Measurements from ENCODE around the gene BCL11A. TPM values are rescaled to one million over a fixed set of nuclear protein-coding genes. Genes with fewer than 3 reads are reported as not detected.
"Not testable (repeated sequence)": the region's sequence is repeated elsewhere in the genome, so short reads cannot be mapped to it uniquely, and the experiment has no call there.

BCL11A gene
- polyA plus RNA-seq, 1 donor (not counting 4 experiments of a cell fraction or from before 2014, with no cell fraction given), result 5.0 TPM

DNA sequence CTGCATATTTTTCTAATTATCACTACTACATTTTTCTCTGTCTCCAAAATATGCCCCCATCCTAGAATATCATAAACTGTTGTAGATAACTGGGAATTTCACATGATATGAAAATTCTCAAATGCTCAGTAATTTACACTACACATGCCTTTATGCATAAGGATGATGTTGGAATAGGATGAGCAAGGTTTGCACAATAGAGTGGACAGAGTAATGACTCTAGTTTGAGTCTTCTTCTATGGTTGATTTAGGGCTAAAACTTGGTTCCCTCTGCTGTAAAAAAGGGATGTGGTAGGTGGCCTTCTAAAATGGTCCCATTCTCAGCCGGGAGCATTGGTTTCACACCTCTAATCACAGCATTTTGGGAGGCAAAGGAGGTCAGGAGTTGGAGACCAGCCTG lies 129.9 kb downstream of the BCL11A start:
- Histone ChIP-seq H3K9me3 (ENCODE audit: control insufficient read depth, low read depth, low read length) (no peaks in the 10 kb centered on the region), H3K36me3 (ENCODE audit: control insufficient read depth in 2 of 2, extremely low read depth in 1 of 2, insufficient read depth in 2 of 2, low read length in 2 of 2) (no peaks in the 10 kb centered on the region), H3K79me2 (ENCODE audit: control insufficient read depth, insufficient read depth, low read length) (no peaks in the 10 kb centered on the region), H4K20me1 (ENCODE audit: control insufficient read depth, extremely low read depth, insufficient read depth, low read length) (no peaks in the 10 kb centered on the region), H3K27ac (ENCODE audit: control insufficient read depth, insufficient read depth, low read length) (no peak overlapping the region), H3K4me1 (ENCODE audit: control insufficient read depth, extremely low read depth, insufficient read depth, low read length) (no peaks in the 10 kb centered on the region), H3K4me2 (ENCODE audit: control insufficient read depth, extremely low read depth, insufficient read depth, low read depth, low read length) (no peak overlapping the region), H3K27me3 (ENCODE audit: control insufficient read depth, extremely low read depth, insufficient read depth, low read length) (no peaks in the 10 kb centered on the region), H2AFZ (ENCODE audit: control insufficient read depth, low read length) (no peak overlapping the region), H3K9me1 (ENCODE audit: control insufficient read depth, extremely low read depth, insufficient read depth, low read length) (no peaks in the 10 kb centered on the region), H3K9ac (ENCODE audit: control insufficient read depth, extremely low read depth, insufficient read depth, low read length) (no peak overlapping the region), H3K4me3 (ENCODE audit: control insufficient read depth in 2 of 3, extremely low read depth in 1 of 3, insufficient read depth in 2 of 3, low read depth in 1 of 3, low read length in 3 of 3) (no peak overlapping the region)
- FAIRE-seq (no peak), DNase-seq (ENCODE audit: low read depth, low spot score) (no peak)
- dilution Hi-C loops (cut with MboI; ENCODE audit: extremely low pct_ligation_motif_present, low sequenced_read_pairs), result no loop called here
- TF ChIP-seq CTCF (optimal IDR thresholded peaks at IDR 0.05 in 1 of 3, IDR thresholded peaks at IDR 0.05 in 1 of 3, conservative IDR thresholded peaks at IDR 0.05 in 1 of 3; ENCODE audit: extremely low read depth in 1 of 3, insufficient read depth in 2 of 3, low read length in 3 of 3) (no peak), EZH2 (IDR thresholded peaks at IDR 0.05; ENCODE audit: low read length) (no peak)

GRCh38 chr2:60422826-60423483 lies 130.5 kb downstream of the BCL11A start:
- Histone ChIP-seq H3K9me1 (ENCODE audit: control insufficient read depth, extremely low read depth, insufficient read depth, low read length) (no peaks in the 10 kb centered on the region), H3K4me2 (ENCODE audit: control insufficient read depth, extremely low read depth, insufficient read depth, low read depth, low read length) (no peak overlapping the region), H4K20me1 (ENCODE audit: control insufficient read depth, extremely low read depth, insufficient read depth, low read length) (no peaks in the 10 kb centered on the region), H2AFZ (ENCODE audit: control insufficient read depth, low read length) (no peak overlapping the region), H3K27me3 (ENCODE audit: control insufficient read depth, extremely low read depth, insufficient read depth, low read length) (no peaks in the 10 kb centered on the region), H3K9ac (ENCODE audit: control insufficient read depth, extremely low read depth, insufficient read depth, low read length) (no peak overlapping the region), H3K9me3 (ENCODE audit: control insufficient read depth, low read depth, low read length) (no peaks in the 10 kb centered on the region), H3K4me3 (ENCODE audit: control insufficient read depth in 2 of 3, extremely low read depth in 1 of 3, insufficient read depth in 2 of 3, low read depth in 1 of 3, low read length in 3 of 3) (no peak overlapping the region), H3K27ac (ENCODE audit: control insufficient read depth, insufficient read depth, low read length) (no peak overlapping the region), H3K79me2 (ENCODE audit: control insufficient read depth, insufficient read depth, low read length) (no peaks in the 10 kb centered on the region), H3K36me3 (ENCODE audit: control insufficient read depth in 2 of 2, extremely low read depth in 1 of 2, insufficient read depth in 2 of 2, low read length in 2 of 2) (no peaks in the 10 kb centered on the region), H3K4me1 (ENCODE audit: control insufficient read depth, extremely low read depth, insufficient read depth, low read length) (no peaks in the 10 kb centered on the region)
- dilution Hi-C loops (cut with MboI; ENCODE audit: extremely low pct_ligation_motif_present, low sequenced_read_pairs), result no loop called here
- TF ChIP-seq CTCF (optimal IDR thresholded peaks at IDR 0.05 in 1 of 3, IDR thresholded peaks at IDR 0.05 in 1 of 3, conservative IDR thresholded peaks at IDR 0.05 in 1 of 3; ENCODE audit: extremely low read depth in 1 of 3, insufficient read depth in 2 of 3, low read length in 3 of 3) (no peak), EZH2 (IDR thresholded peaks at IDR 0.05; ENCODE audit: low read length) (no peak)
- FAIRE-seq (no peak), DNase-seq (ENCODE audit: low read depth, low spot score) (no peak)

DNA sequence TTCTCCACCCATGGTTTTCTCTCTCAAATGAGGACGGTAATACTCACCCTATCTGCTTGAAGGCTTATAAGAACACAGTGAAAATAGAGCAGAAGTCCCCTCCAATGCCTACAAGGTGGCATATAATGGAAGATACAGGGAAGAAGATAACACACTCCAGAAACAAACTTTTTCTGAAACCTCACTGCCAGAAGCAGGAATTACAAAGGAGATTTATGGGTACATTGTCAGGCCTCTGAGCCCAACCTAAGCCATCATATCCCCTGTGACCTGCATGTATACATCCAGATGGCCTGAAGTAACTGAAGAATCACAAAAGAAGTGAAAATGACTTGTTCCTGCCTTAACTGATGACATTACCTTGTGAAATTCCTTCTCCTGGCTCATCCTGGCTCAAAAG lies 136.2 kb downstream of the BCL11A start:
- DNase-seq (ENCODE audit: low read depth, low spot score); H3K9me3 ChIP-seq (ENCODE audit: control insufficient read depth, low read depth, low read length); H3K4me1 ChIP-seq (ENCODE audit: control insufficient read depth, extremely low read depth, insufficient read depth, low read length); FAIRE-seq; H3K4me2 ChIP-seq (ENCODE audit: control insufficient read depth, extremely low read depth, insufficient read depth, low read depth, low read length); H3K9me1 ChIP-seq (ENCODE audit: control insufficient read depth, extremely low read depth, insufficient read depth, low read length); H2AFZ ChIP-seq (ENCODE audit: control insufficient read depth, low read length); H3K79me2 ChIP-seq (ENCODE audit: control insufficient read depth, insufficient read depth, low read length); H3K4me3 ChIP-seq (ENCODE audit: control insufficient read depth in 2 of 3, extremely low read depth in 1 of 3, insufficient read depth in 2 of 3, low read depth in 1 of 3, low read length in 3 of 3); H4K20me1 ChIP-seq (ENCODE audit: control insufficient read depth, extremely low read depth, insufficient read depth, low read length); H3K9ac ChIP-seq (ENCODE audit: control insufficient read depth, extremely low read depth, insufficient read depth, low read length); H3K27ac ChIP-seq (ENCODE audit: control insufficient read depth, insufficient read depth, low read length); dilution Hi-C loops (cut with MboI; ENCODE audit: extremely low pct_ligation_motif_present, low sequenced_read_pairs); H3K36me3 ChIP-seq (ENCODE audit: control insufficient read depth in 2 of 2, extremely low read depth in 1 of 2, insufficient read depth in 2 of 2, low read length in 2 of 2); H3K27me3 ChIP-seq (ENCODE audit: control insufficient read depth, extremely low read depth, insufficient read depth, low read length): not testable (repeated sequence)

Measured in keratinocyte (primary cell).